Stomach (tissue), 4 donors: Measurements from ENCODE around the gene CCDC160.

Source experiments
- POLR2A ChIP-seq, 4 donors: fragments of 450-650 bp; IDR thresholded peaks; one replicate each; pipeline ENCODE4 v1.6.1; 2016; ENCODE audit warnings: antibody characterized with exemption in 4 of 4, control low read depth in 2 of 4, mild to moderate bottlenecking in 1 of 4, moderate library complexity in 1 of 4
- POLR2AphosphoS5 ChIP-seq, 3 donors: sonication (generic); formaldehyde crosslinking; IDR thresholded peaks; one replicate each; pipeline ENCODE4 v1.6.1; 2016; ENCODE audit warnings: antibody characterized with exemption in 3 of 3
- TF ChIP-seq, protein P1 (sequence below), 7 experiments: fragments of 450-650 bp in 4 of 7; fragments of 200-600 bp in 3 of 7; sonication (generic) in 3 of 7; IDR thresholded peaks; one replicate each; pipeline ENCODE4 v1.5.1; 2016 to 2019; ENCODE audit warnings: antibody characterized with exemption in 7 of 7, control low read depth in 2 of 7, mild to moderate bottlenecking in 1 of 7

DNA sequence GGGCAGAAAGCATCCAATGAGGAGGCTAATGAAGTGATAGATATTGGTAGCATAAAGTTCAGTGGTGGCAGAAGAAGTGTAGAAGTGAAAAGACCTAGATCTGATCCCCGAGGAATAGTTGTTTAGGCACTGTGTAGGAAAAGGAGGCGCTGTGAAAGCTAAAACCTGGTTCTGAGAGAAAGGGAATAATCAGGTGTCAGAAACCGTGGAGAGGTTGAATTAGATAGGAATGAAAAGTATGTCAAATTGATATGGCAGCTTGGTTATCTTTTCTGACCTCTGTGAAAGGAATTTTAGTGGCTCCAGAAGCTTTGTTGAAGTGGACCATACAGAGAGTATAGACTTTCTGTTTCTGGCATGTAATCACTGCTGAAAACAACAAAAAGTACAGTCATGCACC lies 30.8 kb upstream of the CCDC160 start:
- TF ChIP-seq, protein P1, sequence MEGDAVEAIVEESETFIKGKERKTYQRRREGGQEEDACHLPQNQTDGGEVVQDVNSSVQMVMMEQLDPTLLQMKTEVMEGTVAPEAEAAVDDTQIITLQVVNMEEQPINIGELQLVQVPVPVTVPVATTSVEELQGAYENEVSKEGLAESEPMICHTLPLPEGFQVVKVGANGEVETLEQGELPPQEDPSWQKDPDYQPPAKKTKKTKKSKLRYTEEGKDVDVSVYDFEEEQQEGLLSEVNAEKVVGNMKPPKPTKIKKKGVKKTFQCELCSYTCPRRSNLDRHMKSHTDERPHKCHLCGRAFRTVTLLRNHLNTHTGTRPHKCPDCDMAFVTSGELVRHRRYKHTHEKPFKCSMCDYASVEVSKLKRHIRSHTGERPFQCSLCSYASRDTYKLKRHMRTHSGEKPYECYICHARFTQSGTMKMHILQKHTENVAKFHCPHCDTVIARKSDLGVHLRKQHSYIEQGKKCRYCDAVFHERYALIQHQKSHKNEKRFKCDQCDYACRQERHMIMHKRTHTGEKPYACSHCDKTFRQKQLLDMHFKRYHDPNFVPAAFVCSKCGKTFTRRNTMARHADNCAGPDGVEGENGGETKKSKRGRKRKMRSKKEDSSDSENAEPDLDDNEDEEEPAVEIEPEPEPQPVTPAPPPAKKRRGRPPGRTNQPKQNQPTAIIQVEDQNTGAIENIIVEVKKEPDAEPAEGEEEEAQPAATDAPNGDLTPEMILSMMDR (IDR thresholded peaks at IDR 0.05), result no peak
- no peak for TF ChIP-seq POLR2A (IDR thresholded peaks at IDR 0.05)
- TF ChIP-seq POLR2AphosphoS5 (IDR thresholded peaks at IDR 0.05), result no peak
